22Rv1 (cell line): ENCODE data around the gene TSPAN14.

ENCODE experiments used
- H3K27ac ChIP-seq: fragments of 450-650 bp; 2 replicates; pipeline ENCODE4 v1.5.1; 2017
- CTCF ChIP-seq: fragments of 450-650 bp; IDR thresholded peaks from 2 replicates; pipeline ENCODE4 v1.5.1; 2017; ENCODE audit warnings: mild to moderate bottlenecking
- ZFX ChIP-seq: fragments of 450-650 bp; IDR thresholded peaks from 2 replicates; pipeline ENCODE4 v1.6.1; 2017; ENCODE audit warnings: antibody characterized with exemption, borderline replicate concordance

The TSPAN14 gene

GRCh38 chr10:80493522-80494051, 39.5 kb downstream of the TSPAN14 start:
- no peak overlapping the region for H3K27ac ChIP-seq
- TF ChIP-seq CTCF (no peak), ZFX (no peak)

- H3K27ac ChIP-seq: no peak overlapping the region
- no peak for TF ChIP-seq CTCF
- no peak for TF ChIP-seq ZFX
Observed at GRCh38 chr10:80496555-80497172, 42.6 kb downstream of the TSPAN14 start.

- TF ChIP-seq ZFX (no peak), CTCF (no peak)
- H3K27ac ChIP-seq: no peak overlapping the region
Observed at GRCh38 chr10:80497187-80498077, 43.3 kb downstream of the TSPAN14 start.

- H3K27ac ChIP-seq: no peak overlapping the region
- TF ChIP-seq ZFX: no peak
- no peak for TF ChIP-seq CTCF
Observed at GRCh38 chr10:80498078-80498832, 44.1 kb downstream of the TSPAN14 start.

DNA sequence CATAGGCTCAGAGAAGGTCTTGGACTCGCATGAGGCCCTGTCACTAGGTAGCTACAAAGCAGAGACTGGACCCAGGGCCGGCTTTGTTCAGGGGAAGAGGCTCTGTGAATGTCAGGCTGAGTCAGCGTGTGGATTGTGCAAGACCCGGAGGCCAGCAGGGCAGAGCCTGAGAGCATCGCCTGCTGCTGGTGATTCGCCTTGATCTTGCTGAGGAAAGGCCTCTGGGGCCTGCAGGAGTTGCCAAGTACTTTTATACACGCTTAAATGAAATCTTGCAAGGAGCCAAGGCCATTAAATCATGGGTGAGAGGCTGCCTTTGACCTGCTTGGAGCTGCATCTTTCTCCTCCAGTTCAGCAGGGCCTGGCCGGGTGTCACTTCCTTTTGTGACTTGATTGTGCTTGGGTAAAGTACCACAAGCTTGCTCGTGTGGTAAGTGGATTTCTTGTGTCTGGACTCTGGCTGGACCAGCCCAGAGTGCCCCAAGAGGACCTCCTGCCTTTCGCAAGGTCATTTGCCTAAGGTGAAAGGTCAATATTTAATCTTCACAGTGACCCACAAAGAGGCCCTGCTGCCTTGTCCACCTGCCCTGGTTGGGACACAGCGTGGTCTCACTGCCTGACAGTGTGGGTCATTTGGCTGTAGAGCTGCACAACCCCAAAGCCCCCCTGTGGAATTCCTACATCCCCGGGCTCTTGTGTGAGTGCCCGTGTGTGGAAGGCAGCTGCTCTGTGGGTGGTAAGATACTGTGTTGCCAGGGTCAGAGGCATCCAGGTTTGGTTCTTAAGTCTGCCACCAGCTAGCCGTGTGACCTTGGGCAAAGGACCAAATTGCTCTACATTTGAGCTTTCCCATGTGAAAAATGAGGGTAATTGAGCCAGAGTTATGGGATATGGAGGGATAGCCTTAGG, 45.0 kb downstream of the TSPAN14 start:
- no peak overlapping the region for H3K27ac ChIP-seq

More for the DNA sequence above, 45.0 kb downstream of the TSPAN14 start:
- TF ChIP-seq CTCF (no peak), ZFX (no peak)
